Measurements from ENCODE around the gene TMEM178A.

Gene TMEM178A

GRCh38 chr2:39673018-39673417 lies 7.3 kb downstream of the TMEM178A start:
- DNase-seq (ENCODE audit: low read depth): no peak
- TF ChIP-seq CTCF (IDR thresholded peaks at IDR 0.05; ENCODE audit: insufficient read depth, low read depth, low read length, missing control alignments): no peak
- H3K4me3 ChIP-seq (ENCODE audit: low read length): no peak overlapping the region

GRCh38 chr2:39676342-39676741 lies 10.6 kb downstream of the TMEM178A start:
- H3K4me3 ChIP-seq (ENCODE audit: low read length): no peak overlapping the region
- no peak for TF ChIP-seq CTCF (IDR thresholded peaks at IDR 0.05; ENCODE audit: insufficient read depth, low read depth, low read length, missing control alignments)
- DNase-seq (ENCODE audit: low read depth): no peak

- H3K4me3 ChIP-seq (ENCODE audit: low read length): no peak overlapping the region
- no peak for DNase-seq (ENCODE audit: low read depth)
- TF ChIP-seq CTCF (IDR thresholded peaks at IDR 0.05; ENCODE audit: insufficient read depth, low read depth, low read length, missing control alignments): no peak
Observed at GRCh38 chr2:39678170-39678569, 12.5 kb downstream of the TMEM178A start.

GRCh38 chr2:39679805-39680204 lies 14.1 kb downstream of the TMEM178A start:
- no peak for TF ChIP-seq CTCF (IDR thresholded peaks at IDR 0.05; ENCODE audit: insufficient read depth, low read depth, low read length, missing control alignments)
- no peak overlapping the region for H3K4me3 ChIP-seq (ENCODE audit: low read length)
- peak; percentile 60 for DNase-seq (ENCODE audit: low read depth)

GRCh38 chr2:39682066-39682692 lies 16.5 kb downstream of the TMEM178A start:
- no peak overlapping the region for H3K4me3 ChIP-seq (ENCODE audit: low read length)
- no peak for TF ChIP-seq CTCF (IDR thresholded peaks at IDR 0.05; ENCODE audit: insufficient read depth, low read depth, low read length, missing control alignments)
- no peak for DNase-seq (ENCODE audit: low read depth)

- H3K4me3 ChIP-seq (ENCODE audit: low read length): no peak overlapping the region
- no peak for TF ChIP-seq CTCF (IDR thresholded peaks at IDR 0.05; ENCODE audit: insufficient read depth, low read depth, low read length, missing control alignments)
- DNase-seq (ENCODE audit: low read depth): no peak
Observed at GRCh38 chr2:39683022-39683699, 17.4 kb downstream of the TMEM178A start.

- TF ChIP-seq CTCF (IDR thresholded peaks at IDR 0.05; ENCODE audit: insufficient read depth, low read depth, low read length, missing control alignments): no peak
- no peak overlapping the region for H3K4me3 ChIP-seq (ENCODE audit: low read length)
- no peak for DNase-seq (ENCODE audit: low read depth)
Observed at GRCh38 chr2:39684464-39684863, 18.7 kb downstream of the TMEM178A start.

All from epithelial cell of esophagus (primary cell).